ENCODE data around the gene BDKRB1.

Gene BDKRB1

GRCh38 chr14:96254687-96255086 is 1.3 kb upstream of the BDKRB1 start:
- DNase-seq (ENCODE audit: low read depth): no peak
- TF ChIP-seq CTCF (IDR thresholded peaks at IDR 0.05; ENCODE audit: control insufficient read depth, insufficient read depth, low read depth, low read length, missing control alignments): no peak
- H3K4me3 ChIP-seq (ENCODE audit: control insufficient read depth, low read depth, low read length): no peak overlapping the region

- TF ChIP-seq CTCF (IDR thresholded peaks at IDR 0.05; ENCODE audit: control insufficient read depth, insufficient read depth, low read depth, low read length, missing control alignments): peak; percentile 44
- DNase-seq (ENCODE audit: low read depth): peak; percentile 74
- H3K4me3 ChIP-seq (ENCODE audit: control insufficient read depth, low read depth, low read length): peak overlapping the region; percentile 22; the same call in 1 of the 2 replicates
Measured at GRCh38 chr14:96256407-96256806, 397 bp downstream of the BDKRB1 start.

- DNase-seq (ENCODE audit: low read depth): no peak
- no peak for TF ChIP-seq CTCF (IDR thresholded peaks at IDR 0.05; ENCODE audit: control insufficient read depth, insufficient read depth, low read depth, low read length, missing control alignments)
- H3K4me3 ChIP-seq (ENCODE audit: control insufficient read depth, low read depth, low read length): peak overlapping the region; percentile 22
Measured at GRCh38 chr14:96257056-96257455, 1.0 kb downstream of the BDKRB1 start.

- peak overlapping the region; percentile 28 for H3K4me3 ChIP-seq (ENCODE audit: control insufficient read depth, low read depth, low read length)
- no peak for TF ChIP-seq CTCF (IDR thresholded peaks at IDR 0.05; ENCODE audit: control insufficient read depth, insufficient read depth, low read depth, low read length, missing control alignments)
- DNase-seq (ENCODE audit: low read depth): no peak
Measured at GRCh38 chr14:96257900-96258299, 1.9 kb downstream of the BDKRB1 start.

GRCh38 chr14:96260341-96260821 is 4.4 kb downstream of the BDKRB1 start:
- no peak overlapping the region for H3K4me3 ChIP-seq (ENCODE audit: control insufficient read depth, low read depth, low read length)
- DNase-seq (ENCODE audit: low read depth): peak; percentile 84
- TF ChIP-seq CTCF (IDR thresholded peaks at IDR 0.05; ENCODE audit: control insufficient read depth, insufficient read depth, low read depth, low read length, missing control alignments): no peak

- TF ChIP-seq CTCF (IDR thresholded peaks at IDR 0.05; ENCODE audit: control insufficient read depth, insufficient read depth, low read depth, low read length, missing control alignments): no peak
- no peak overlapping the region for H3K4me3 ChIP-seq (ENCODE audit: control insufficient read depth, low read depth, low read length)
- DNase-seq (ENCODE audit: low read depth): no peak
Measured at GRCh38 chr14:96261053-96261452, 5.0 kb downstream of the BDKRB1 start.
